GM19025 (cell line): ENCODE results near the gene PODNL1.

Experiments used
- ATAC-seq: cut with Tn5 transposase; IDR thresholded peaks from one replicate; pipeline ENCODE4 v1.9.1; 2021; ENCODE audit warnings: mild to moderate bottlenecking, low read depth, moderate library complexity; ENCODE audit not compliant: unreplicated experiment

The PODNL1 gene

GRCh38 chr19:13905634-13906520 is 32.3 kb downstream of the PODNL1 start, which contains the start of the genes BRME1 and CC2D1A:
Gene BRME1 (minus strand): TSS chr19:13906117. CDS start chr19:13904892, 1,225 bp downstream.
Gene CC2D1A (plus strand): TSS chr19:13906201. CDS start chr19:13906442, 241 bp downstream.
- peak; percentile 93 for ATAC-seq

GRCh38 chr19:13902993-13903555 is 35.1 kb downstream of the PODNL1 start:
- no peak for ATAC-seq

GRCh38 chr19:13899912-13900584 is 38.2 kb downstream of the PODNL1 start:
- ATAC-seq, result no peak

GRCh38 chr19:13899393-13899792 is 38.8 kb downstream of the PODNL1 start:
- ATAC-seq, result no peak

- no peak for ATAC-seq
These were observed 42.0 kb downstream of the PODNL1 start for GRCh38 chr19:13896227-13896626.

- no peak for ATAC-seq
These were observed 43.7 kb downstream of the PODNL1 start for GRCh38 chr19:13894552-13894951.

- ATAC-seq, result no peak
These were observed 45.3 kb downstream of the PODNL1 start for GRCh38 chr19:13892870-13893269.

- no peak for ATAC-seq
These were observed 48.1 kb downstream of the PODNL1 start for GRCh38 chr19:13890136-13890535.

GRCh38 chr19:13888281-13888680 is 49.9 kb downstream of the PODNL1 start:
- ATAC-seq, result no peak

- no peak for ATAC-seq
These were observed 50.7 kb downstream of the PODNL1 start for GRCh38 chr19:13887517-13887916.

GRCh38 chr19:13887018-13887436 is 51.2 kb downstream of the PODNL1 start:
- no peak for ATAC-seq

GRCh38 chr19:13885826-13886365 is 52.3 kb downstream of the PODNL1 start:
- no peak for ATAC-seq

GRCh38 chr19:13884726-13885591 is 53.3 kb downstream of the PODNL1 start:
- ATAC-seq, result no peak

- no peak for ATAC-seq
These were observed 54.6 kb downstream of the PODNL1 start for GRCh38 chr19:13883516-13884064.

- no peak for ATAC-seq
These were observed 55.4 kb downstream of the PODNL1 start for GRCh38 chr19:13882836-13883235.

GRCh38 chr19:13882419-13882795 is 55.8 kb downstream of the PODNL1 start:
- ATAC-seq, result no peak

- no peak for ATAC-seq
These were observed 56.4 kb downstream of the PODNL1 start for GRCh38 chr19:13881692-13882418.

GRCh38 chr19:13881251-13881691 is 56.9 kb downstream of the PODNL1 start:
- ATAC-seq, result no peak
